HG03439 (cell line): ENCODE results near the gene UBE3C.
"Not testable (repeated sequence)": the region's sequence is repeated elsewhere in the genome, so short reads cannot be mapped to it uniquely, and the experiment has no call there.

Experiments
- ATAC-seq: cut with Tn5 transposase; IDR thresholded peaks from one replicate; pipeline ENCODE4 v1.9.1; 2021; ENCODE audit warnings: mild to moderate bottlenecking, moderate library complexity; ENCODE audit not compliant: unreplicated experiment

Gene UBE3C

GRCh38 chr7:157269341-157270059 lies 130.8 kb downstream of the UBE3C start:
- ATAC-seq = no peak

- no peak for ATAC-seq
These were observed 131.3 kb downstream of the UBE3C start for GRCh38 chr7:157270060-157270444.

- ATAC-seq = no peak
These were observed 132.7 kb downstream of the UBE3C start for GRCh38 chr7:157271315-157271990.

- no peak for ATAC-seq
These were observed 133.2 kb downstream of the UBE3C start for GRCh38 chr7:157271991-157272324.

- no peak for ATAC-seq
These were observed 133.9 kb downstream of the UBE3C start for GRCh38 chr7:157272351-157273207.

- ATAC-seq = peak; percentile 74
These were observed 134.7 kb downstream of the UBE3C start for GRCh38 chr7:157273208-157274093.

GRCh38 chr7:157274094-157274634 lies 135.4 kb downstream of the UBE3C start:
- not testable (repeated sequence) for ATAC-seq

- ATAC-seq = no peak
These were observed 136.3 kb downstream of the UBE3C start for GRCh38 chr7:157274991-157275427.

- no peak for ATAC-seq
These were observed 137.4 kb downstream of the UBE3C start for GRCh38 chr7:157276091-157276561.

GRCh38 chr7:157276731-157277562 lies 138.2 kb downstream of the UBE3C start:
- no peak for ATAC-seq

- not testable (repeated sequence) for ATAC-seq
These were observed 138.8 kb downstream of the UBE3C start for GRCh38 chr7:157277568-157277967.

GRCh38 chr7:157278167-157278790 lies 139.6 kb downstream of the UBE3C start:
- no peak for ATAC-seq

GRCh38 chr7:157278791-157279724 lies 140.3 kb downstream of the UBE3C start:
- peak; percentile 58 for ATAC-seq

- ATAC-seq = no peak
These were observed 141.1 kb downstream of the UBE3C start for GRCh38 chr7:157279741-157280215.

GRCh38 chr7:157280216-157280841 lies 141.6 kb downstream of the UBE3C start:
- no peak for ATAC-seq

GRCh38 chr7:157281221-157281998 lies 142.7 kb downstream of the UBE3C start:
- ATAC-seq = no peak
